HS-27A (cell line): ENCODE measurements around the gene ACBD5.
"Not testable (repeated sequence)": the region's sequence is repeated elsewhere in the genome, so short reads cannot be mapped to it uniquely, and the experiment has no call there.

Experiments used
- DNase-seq: peaks from one replicate; pipeline ENCODE4 v3.0.0-alpha.2; 2012; ENCODE audit warnings: low read depth, missing footprints

ACBD5 gene, protein sequence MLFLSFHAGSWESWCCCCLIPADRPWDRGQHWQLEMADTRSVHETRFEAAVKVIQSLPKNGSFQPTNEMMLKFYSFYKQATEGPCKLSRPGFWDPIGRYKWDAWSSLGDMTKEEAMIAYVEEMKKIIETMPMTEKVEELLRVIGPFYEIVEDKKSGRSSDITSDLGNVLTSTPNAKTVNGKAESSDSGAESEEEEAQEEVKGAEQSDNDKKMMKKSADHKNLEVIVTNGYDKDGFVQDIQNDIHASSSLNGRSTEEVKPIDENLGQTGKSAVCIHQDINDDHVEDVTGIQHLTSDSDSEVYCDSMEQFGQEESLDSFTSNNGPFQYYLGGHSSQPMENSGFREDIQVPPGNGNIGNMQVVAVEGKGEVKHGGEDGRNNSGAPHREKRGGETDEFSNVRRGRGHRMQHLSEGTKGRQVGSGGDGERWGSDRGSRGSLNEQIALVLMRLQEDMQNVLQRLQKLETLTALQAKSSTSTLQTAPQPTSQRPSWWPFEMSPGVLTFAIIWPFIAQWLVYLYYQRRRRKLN

DNA sequence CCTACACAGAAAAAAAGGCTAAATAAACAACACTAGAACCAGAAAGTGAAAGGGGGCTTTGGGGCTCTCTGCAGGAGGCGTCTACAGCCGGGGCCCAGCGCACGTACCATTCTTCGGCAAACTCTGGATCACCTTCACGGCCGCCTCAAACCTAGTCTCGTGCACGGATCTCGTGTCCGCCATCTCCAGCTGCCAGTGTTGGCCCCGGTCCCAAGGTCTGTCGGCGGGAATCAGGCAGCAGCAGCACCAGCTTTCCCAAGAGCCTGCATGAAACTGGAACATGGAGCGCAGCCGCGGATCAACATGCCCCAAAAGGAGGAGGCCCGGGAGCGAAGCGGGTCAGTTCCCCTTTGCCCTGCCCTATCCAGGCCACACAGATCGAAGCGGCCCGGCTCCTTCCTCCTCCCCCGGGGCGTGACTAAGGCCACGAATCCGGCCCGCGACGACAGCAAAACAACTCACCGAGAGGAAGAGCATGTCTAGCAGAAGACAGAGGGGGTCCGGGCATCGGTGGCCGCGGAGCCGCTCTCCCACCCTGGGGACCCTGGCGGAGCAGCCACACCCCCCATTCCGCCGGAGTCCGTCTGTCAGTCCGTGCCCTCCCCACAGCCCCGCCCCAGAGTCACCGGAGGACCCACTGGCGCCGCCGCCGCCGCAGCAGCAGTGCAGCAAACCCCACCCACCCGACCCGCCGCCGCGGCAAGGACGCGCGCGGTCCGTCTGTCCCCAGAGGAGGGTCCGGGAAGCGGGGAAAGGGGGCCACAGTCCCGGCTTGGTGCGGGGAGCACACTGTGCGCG is at the start of gene ACBD5:
Gene ACBD5 (minus strand): TSS at position 586 of the 798 bp plus-strand sequence. CDS start 109 bp downstream, at position 477.
- no peak for DNase-seq

DNA sequence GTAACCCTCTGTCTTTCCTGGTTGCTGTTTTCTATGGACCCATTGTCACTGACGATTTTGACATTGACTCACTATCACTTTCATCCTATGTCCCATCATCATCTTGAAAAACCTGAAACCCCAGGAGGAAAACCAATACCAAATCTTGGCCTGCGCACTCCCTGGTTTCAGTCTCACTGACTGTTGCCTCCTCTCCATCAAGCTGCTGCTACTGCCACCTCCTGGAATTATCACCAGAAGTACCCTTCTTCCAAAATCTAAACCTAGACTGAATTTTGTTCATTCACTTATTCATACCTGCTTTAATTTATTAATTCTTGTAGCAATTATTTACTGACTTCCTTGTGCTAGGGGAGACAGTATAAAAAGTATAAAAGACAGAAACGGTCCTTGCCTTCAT is 44.5 kb upstream of the ACBD5 start:
- DNase-seq: no peak

DNA sequence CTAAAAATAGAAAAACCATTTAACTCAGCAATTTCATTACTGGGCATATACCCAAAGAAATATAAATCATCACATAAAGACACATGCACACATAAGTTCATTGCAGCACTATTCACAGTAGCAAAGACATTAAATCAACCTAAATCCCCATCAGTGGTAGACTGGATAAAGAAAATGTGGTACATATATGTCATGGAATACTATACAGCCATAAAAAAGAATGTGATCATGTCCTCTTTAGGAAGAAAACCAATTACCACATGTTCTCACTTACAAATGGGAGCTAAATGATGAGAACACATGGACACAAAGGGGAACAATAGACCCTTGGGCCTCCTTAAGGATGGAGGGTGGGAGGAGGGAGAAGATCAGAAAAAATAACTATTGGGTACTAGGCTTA is 36.0 kb upstream of the ACBD5 start:
- no peak for DNase-seq

DNA sequence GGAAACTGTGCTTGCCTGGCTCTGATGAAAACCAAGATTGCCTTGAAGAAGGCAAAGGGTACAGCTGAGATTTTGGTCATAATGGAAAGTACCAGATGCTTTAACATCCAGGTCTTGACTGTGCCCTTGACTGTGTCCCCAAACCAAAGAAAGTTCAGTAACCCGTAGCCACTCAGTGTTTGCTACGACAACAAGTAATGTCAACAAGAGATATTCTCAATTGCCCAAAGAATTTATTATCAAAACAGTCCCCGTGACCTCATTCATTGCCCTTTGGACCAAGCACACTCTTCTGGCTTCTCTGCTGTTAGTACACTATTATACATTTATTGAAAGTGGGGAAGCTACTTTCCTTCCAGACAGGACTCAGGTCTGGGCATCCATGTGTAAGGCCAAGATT is 25.4 kb upstream of the ACBD5 start:
- not testable (repeated sequence) for DNase-seq

DNA sequence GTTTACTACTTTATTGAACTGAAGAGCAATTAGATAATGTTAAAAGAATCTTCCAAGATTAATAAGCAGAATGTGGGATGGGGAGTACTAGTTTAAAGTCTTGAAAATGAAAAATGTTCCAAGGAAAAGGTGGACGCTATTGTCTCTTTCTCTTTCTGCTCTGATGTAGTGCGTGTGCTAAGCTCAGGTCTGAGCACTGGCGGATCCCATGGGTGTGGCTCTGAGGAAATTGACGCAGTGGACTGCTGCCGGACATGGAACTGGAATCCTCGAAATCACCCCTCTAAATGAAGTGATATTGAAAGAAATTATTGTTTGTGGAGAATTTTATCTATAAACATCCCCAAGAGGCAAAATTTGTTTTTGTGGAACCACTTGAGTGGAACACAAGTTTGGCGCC is 22.2 kb upstream of the ACBD5 start:
- not testable (repeated sequence) for DNase-seq

DNA sequence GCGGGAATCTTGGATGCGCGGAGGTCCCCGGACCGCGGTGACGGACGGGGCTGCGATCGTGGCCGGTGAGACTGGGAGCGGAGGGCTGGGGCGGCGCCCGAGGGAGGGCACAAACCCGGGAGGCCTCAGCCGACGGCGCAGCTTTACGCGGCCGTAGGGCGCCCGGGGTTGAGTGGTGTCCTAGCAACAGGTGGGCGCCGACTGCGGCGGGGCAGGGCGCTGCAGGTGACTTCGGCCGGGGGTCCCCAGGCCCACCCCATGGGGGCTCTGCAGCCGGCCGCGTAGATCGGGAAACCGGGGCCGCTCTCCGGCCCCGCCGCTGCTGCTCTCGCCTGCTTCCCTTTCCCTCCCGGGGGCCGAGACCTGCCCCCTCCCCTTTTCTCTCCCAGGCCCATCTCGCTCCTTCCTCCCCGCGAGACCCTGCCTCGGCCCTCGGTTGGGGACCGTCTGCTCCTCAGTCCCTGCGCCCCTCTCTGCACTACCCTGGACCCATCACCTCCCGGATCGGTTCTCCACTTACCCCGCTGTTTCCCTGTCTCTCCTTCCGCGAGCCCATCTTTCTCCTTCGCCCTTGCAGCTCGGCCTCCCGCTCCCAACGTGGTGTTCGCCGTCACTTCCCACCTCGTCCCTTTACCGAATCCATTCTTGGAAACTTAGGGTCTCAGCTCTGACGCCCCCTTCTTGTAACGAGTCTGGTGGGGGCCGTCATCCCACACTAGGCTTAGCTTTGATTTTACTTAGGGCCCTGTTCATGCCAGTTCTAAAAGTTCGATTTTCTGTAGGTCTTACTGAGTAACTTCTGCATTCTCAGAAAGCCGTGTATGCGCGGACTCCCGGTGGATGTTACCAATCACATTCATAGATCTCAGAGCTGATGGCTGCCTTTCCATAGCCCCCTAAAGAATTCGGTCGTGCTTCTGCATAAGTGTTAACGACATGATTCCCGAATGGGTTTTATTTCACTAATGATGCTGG is 18.5 kb upstream of the ACBD5 start:
- DNase-seq: no peak

DNA sequence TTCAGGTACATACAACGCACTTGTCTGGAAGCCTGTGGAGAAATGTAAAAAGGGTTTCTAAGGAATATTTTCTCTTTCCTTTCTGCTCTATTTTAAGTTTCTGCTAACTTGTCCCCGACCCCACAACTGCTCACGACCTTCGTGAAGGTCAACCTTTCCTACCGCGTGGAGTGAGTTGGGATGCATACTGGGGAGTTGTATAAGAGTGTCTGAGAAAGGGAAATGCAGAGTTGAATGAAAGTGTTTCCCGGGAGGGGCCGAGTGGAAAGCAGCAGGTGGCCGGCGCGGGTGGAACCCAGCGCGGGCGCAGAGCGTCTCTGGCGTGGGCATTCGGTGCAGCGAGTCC is 17.9 kb upstream of the ACBD5 start:
- no peak for DNase-seq

DNA sequence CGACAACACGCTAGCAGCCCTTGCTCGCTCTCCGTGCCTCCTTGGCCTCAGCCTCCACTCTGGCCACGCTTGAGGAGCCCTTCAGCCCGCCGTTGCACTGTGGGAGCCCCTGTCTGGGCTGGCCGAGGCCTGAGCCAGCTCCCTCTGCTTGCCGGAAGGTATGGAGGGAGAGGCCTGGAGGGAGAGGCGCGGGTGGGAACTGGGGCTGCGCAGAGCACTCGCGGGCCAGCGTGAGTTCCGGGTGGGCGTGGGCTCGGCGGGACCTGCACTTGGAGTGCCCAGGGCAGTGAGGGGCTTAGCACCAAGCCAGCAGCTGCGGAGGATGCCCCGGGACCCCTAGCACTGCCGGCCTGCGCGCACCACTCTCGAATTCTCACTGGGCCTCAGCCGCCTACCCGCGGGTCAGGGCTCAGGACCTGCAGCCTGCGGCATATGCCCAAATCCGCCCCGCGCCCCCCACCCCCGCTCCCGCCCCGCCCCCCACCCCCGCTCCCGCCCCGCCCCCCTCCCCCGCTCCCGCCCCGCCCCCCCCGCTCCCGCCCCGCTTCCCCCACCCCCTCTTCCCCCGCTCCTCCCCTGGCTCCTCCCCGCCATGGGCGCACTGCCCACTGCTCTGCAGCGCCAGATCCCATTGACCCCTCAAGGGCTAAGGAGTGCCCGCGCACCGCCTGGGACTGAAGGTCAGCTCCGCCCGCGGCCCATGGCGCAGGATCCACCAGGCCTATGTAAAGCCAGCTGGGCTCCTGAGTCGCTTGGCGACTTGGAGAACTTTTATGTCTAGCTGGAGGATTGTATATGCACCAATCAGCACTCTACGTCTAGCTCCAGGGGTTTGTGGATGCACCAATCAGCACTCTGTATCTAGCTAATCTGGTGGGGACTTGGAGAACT is 15.9 kb upstream of the ACBD5 start:
- no peak for DNase-seq

DNA sequence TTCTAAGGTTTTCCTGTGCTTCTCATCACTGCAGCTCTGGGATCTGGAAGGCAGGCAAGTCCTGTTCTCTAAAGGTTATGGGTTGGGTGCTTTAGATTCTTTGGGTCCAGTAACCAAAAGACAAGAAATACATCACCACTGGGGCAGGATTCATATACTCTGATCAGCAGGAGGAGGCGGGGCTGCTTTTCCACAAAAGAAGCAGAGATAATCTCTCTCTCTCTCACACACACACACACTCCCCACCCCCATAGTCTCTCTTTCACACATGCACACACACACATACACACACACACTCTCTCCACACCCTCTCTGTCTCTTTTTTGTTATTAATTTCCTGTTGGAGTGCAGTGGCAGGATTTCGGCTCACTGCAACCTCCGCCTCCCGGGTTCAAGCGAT is 13.0 kb upstream of the ACBD5 start:
- DNase-seq: no peak

DNA sequence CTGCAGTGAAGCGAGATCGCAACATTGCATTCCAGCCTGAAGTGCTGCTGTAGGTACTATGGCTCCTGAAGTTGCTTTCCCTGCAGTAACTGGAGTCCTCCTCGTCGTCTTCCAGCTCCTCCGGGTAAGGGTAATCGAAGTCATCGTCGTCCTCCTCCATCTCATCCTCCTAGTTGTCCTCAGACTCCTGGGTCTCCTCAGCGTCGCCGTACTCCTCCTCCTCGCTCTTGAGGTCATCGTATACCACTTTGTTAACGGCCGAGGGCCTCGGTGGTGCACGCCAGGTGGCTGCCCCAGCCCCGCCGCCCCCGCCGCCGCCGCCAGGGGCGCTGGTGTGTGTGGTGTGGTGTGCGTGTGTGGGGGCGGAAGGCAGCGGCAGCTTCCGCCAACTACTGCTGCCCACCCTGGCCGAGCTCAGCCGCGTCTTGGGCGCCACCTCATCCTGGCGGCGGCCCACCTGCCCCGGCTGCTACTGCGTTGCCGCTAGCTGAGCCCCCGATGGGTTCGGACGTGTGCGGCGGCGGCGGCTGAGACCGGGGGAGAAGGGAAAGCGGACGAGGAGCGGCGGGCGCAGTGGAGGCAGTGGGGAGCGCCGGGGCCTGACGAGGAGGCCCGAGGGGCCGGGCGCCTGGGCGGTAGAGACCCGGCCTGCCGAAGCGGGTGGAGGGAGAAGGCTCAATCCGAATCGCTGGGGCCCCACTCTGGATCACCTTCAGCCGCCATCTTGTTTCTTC is 11.8 kb upstream of the ACBD5 start:
- no peak for DNase-seq

DNA sequence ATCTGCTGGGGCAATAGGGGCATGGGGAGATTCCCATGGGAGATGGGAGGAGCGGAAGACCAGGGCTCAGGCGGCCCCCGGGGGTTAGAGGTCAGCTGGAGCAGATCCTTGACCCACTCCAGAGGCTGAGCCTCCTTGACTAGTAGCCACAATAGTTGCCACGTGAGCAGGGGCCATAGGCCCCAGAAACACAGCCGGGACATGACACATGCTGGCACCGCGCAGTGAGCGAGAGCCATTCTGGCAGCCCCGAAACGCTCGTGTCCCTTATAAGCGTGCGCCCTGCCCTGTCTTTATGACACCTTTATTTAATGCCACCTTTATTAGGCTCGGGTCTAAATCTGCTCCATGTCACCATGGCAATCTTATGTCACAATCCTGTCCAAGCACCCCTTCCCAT is 11.0 kb upstream of the ACBD5 start:
- no peak for DNase-seq

DNA sequence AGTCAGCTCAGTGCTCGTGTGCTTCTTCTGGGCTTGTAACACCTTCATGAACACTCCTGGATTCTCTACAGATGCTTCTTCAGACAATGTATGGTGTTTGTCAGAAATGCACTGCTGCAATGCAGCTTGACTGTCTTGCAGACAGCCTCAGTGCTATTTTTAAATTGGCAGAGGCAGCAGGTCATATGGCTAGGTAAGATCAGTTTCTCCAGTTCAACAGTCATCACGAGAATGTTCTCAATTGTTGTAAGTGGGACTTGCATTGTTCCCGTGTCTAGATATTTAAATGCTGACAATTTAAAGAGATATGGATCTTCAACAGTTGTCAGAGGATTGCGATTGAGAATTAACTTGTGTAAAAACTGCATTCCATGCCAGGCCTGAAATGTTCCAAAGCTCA is 7.6 kb upstream of the ACBD5 start:
- DNase-seq: no peak

DNA sequence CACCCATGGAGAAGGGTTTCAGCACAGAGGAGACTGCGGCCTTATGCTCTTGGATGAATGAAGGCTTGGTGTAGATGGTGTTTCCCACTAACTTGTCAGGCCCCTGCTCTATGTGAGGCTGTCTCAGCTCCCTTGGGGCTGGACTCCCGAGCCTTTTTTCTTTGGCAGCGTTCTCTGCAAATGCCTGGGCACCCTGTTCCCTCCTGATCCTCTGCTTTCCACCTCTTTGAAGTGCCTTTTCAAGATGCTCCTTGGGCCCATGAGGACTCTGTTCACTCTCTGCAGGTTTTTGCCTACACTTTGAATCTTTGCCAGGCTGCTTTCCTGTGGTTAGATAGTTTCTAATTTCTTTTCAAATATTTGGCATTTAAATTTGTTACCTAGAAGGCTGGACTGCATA is 6.8 kb upstream of the ACBD5 start:
- DNase-seq: no peak

DNA sequence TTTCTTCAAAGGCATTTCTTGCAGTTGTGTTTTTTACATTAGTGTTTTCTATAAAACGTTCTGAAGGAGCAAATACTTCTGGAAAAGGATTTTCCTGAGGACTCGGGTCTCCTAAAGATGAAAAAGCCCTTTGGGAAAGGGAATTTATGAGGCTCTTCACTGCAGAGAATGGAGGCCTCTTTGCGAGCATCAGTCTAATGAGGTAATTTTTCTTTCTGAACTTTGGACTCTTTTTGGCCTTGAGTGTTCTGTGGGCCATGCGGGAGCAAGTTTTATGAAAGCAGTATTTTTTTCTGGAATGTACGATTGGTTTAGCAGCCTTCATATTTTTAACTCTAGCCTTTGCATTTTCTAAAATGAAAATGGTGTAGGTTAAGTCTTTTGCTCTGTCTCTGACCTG is 6.4 kb upstream of the ACBD5 start:
- no peak for DNase-seq

DNA sequence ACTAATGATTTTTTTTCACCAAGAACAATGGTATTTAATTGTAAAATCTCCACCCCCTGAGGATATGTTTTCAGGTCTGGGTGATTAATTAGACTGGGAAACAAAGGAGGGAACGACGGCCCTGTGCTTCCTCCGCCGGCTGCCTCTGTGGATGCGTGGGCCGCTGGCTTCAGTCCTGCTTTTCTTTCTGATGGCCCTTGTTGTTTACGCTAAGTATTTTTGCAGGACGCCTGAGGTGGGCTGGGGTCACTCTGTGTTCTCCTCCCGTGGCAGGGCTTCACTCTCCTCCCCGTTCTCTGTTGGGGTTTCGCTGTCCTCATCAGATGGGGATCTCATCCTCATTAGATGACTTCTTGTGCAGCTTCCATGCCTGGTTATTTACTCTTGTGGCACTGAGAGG is 5.2 kb upstream of the ACBD5 start:
- DNase-seq: no peak

DNA sequence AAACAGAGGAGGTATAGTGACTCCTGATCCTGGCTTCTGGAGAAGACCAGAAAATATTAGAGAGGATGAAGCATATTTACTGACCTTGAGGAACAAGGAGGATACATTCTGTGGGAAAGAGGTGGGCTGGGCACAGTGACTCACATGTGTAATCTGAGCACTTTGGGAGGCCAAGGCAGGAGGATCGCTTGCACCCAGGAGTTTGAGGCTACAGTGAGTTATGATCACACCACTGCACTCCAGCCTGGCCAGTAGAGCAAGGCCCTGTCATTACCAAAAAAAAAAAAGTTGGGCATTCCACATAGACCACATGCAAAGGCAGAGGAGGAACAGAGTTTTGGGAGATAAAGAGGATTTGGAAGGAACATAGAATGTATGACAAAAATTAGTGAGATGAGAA is 4.4 kb upstream of the ACBD5 start:
- no peak for DNase-seq

DNA sequence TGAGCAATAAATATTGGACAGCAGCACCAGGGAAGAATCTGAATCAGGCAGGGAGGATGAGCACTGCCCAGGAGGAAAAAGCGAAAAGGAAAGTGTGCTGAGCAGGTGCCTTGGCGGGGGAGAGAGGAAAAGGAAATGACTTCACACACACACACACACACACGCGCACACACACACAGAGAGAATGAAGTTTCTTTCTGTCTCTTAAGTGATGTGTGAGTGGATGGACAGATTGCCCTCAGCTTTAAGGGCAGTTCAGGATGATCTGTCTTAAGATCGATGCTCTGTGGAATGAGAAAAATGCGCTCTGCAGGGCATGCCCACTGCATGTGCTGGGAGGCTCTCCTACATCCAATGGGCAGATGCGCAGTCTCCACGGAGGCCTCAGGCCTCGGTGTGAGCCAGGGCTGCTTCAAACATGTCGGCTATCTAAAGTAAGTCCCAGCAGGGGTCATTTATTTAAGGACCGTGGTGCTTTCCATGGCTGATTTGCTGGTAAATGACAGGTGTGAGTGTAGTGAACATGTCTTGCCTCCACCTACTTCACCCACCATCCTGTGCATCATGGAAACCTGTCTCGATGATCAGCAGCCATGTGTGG is 2.5 kb upstream of the ACBD5 start:
- DNase-seq: no peak

DNA sequence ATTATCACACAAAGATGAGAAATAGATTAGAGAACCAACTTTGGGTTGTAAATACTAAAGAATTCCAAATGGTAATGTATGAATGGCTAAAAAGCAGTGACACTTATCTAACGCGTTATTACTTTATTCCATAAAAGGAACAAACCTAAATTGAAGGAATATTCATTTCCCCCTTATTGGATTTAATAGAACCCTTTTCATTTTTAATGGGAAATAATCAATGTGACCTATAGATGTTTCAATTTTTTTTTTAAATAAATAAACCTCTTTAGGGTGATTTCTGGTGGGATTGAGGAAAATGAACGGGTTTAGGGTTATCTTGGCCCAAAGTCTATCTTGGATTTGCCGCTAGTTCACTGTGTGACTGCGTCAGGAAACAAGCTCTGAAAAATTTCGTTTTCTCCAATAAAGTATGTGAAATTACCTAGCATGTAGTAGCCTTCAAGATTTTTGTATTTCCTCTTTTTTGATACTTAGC is 1.9 kb upstream of the ACBD5 start:
- DNase-seq: no peak

DNA sequence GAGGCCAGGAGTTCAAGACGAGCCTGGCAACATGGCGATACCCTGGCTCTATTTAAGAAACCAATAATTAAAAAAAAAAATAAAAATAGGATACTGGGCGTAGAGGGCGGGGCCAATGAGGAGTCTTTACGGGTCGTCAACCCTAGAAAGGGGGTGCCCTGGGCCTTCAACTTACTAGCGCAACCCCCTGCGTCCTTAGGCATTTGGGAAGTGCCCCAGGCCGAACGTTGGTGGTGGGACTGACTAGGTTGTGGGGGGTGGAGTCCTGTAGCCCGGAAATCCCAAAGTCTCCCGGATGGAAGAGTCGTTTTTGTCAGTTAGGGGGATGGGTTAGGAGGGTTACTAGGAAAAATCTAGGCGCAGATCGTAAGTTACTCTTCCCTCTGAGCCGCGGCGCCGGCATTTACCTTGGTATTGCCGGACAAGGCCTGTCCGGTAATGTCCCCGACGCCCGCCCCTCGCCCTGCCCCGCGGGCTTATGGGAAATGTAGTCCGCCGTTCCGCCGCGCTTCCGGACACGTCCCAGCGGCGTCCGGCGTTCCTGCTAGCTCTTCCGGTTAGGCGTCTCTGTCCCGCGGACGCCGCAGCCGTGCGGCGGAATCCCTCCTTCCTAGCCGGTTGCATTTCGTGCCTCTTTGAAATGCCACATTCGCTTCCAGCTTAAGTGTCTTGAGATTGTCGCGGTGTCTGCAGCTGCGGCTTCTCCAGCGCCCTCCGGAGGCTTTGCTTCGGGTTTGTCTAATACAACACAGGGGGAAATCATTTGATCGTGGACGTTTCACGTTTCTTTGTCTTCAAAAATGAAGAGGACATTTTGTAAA is 1.3 kb upstream of the ACBD5 start:
- DNase-seq: peak; percentile 75
